Measurements from ENCODE around the gene PDCD2L. TPM values are rescaled to one million over a fixed set of nuclear protein-coding genes. Genes with fewer than 3 reads are reported as not detected.

Gene PDCD2L
- total and polyA plus RNA-seq, 9 of the 15 experiments (the other 6 are each of a cell fraction or from before 2014, with no cell fraction given), result 12.1 to 68.5 (median 56.3) TPM

DNA sequence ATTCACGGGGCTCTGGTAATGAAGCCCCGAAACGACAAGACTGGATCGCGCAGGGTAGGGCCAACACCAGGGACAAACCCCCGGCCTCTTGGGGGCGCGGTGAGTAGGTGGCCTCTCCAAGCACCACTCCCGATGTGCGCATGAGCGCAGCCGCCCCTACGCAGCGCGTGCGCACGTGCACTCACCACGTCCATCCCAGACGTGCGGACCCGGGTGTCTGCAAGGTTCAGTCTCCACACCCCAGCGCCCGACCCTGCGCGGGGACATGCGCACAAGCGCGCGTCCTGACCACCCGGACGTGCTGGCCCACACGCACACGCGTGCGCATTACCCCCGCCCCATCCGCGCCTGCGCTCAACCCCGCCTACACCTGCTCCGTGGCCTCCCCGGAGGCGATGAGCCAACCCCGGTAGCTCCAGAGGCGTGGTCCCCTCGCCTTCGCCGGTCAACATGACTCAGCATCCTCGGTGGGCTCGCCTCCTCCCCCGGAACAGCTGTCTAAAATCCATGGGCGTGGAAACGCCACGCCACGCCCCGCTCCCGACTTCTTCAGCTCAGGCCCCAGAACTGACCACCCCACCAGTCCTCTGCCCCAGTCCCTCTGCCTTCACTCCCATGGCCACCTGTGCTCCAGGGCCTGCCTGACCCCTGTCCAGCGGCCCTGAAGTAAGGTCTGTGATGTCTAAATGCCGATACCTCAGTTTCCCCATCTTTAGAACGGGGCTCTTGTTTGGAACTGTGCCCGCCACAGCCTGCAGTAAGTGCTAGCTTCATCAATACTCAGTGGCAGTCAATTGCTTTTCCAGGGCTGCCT is 44.9 kb upstream of the PDCD2L start (continued):
- TF ChIP-seq FIP1L1 (IDR thresholded peaks at IDR 0.05; ENCODE audit: low read depth, low read length, poor library complexity, severe bottlenecking) (peak; percentile 92), CBX3 (IDR thresholded peaks at IDR 0.05; ENCODE audit: borderline replicate concordance in 1 of 2, low read length in 2 of 2) (no peak), SMARCA5 (IDR thresholded peaks at IDR 0.05) (no peak), SIN3B (IDR thresholded peaks at IDR 0.05; ENCODE audit: low read depth) (no peak), COPS2 (conservative IDR thresholded peaks at IDR 0.05) (no peak), ZNF75A (CRISPR knock-in tag; IDR thresholded peaks at IDR 0.05) (no peak), THRAP3 (IDR thresholded peaks at IDR 0.05; ENCODE audit: borderline replicate concordance) (no peak), RFX7 (CRISPR knock-in tag; IDR thresholded peaks at IDR 0.05) (no peak), ELF4 (CRISPR knock-in tag; IDR thresholded peaks at IDR 0.05) (0 out of 2 replicates have a peak, but pooled peaks have one; percentile 46), ZNF780A (CRISPR knock-in tag; IDR thresholded peaks at IDR 0.05) (no peak), NELFE (IDR thresholded peaks at IDR 0.05; ENCODE audit: insufficient read depth, insufficient read length) (no peak), KLF10 (CRISPR knock-in tag; IDR thresholded peaks at IDR 0.05) (no peak), ZNF212 (CRISPR knock-in tag; IDR thresholded peaks at IDR 0.05) (no peak), SP2 (IDR thresholded peaks at IDR 0.05; ENCODE audit: extremely low read depth, low read depth, low read length, poor library complexity, severe bottlenecking) (no peak), SMARCB1 (IDR thresholded peaks at IDR 0.05; ENCODE audit: insufficient read length, low read depth) (no peak), EHMT2 (IDR thresholded peaks at IDR 0.05) (no peak), BACH1 (tag; IDR thresholded peaks at IDR 0.05) (peak; percentile 96), PML (IDR thresholded peaks at IDR 0.05; ENCODE audit: low read length) (no peak), PCBP2 (IDR thresholded peaks at IDR 0.05; ENCODE audit: low read depth, low read length, poor library complexity, severe bottlenecking) (no peak)
- TF ChIP-seq, protein P1, sequence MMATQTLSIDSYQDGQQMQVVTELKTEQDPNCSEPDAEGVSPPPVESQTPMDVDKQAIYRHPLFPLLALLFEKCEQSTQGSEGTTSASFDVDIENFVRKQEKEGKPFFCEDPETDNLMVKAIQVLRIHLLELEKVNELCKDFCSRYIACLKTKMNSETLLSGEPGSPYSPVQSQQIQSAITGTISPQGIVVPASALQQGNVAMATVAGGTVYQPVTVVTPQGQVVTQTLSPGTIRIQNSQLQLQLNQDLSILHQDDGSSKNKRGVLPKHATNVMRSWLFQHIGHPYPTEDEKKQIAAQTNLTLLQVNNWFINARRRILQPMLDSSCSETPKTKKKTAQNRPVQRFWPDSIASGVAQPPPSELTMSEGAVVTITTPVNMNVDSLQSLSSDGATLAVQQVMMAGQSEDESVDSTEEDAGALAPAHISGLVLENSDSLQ (IDR thresholded peaks at IDR 0.05), result peak; percentile 65
- TF ChIP-seq, protein P2, sequence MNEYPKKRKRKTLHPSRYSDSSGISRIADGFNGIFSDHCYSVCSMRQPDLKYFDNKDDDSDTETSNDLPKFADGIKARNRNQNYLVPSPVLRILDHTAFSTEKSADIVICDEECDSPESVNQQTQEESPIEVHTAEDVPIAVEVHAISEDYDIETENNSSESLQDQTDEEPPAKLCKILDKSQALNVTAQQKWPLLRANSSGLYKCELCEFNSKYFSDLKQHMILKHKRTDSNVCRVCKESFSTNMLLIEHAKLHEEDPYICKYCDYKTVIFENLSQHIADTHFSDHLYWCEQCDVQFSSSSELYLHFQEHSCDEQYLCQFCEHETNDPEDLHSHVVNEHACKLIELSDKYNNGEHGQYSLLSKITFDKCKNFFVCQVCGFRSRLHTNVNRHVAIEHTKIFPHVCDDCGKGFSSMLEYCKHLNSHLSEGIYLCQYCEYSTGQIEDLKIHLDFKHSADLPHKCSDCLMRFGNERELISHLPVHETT (CRISPR knock-in tag; conservative IDR thresholded peaks at IDR 0.05 in 1 of 2, IDR thresholded peaks at IDR 0.05 in 1 of 2), result peak in 1 of 2 experiments; percentile 90; a peak in 2 of 4 replicates
- TF ChIP-seq, protein P3, sequence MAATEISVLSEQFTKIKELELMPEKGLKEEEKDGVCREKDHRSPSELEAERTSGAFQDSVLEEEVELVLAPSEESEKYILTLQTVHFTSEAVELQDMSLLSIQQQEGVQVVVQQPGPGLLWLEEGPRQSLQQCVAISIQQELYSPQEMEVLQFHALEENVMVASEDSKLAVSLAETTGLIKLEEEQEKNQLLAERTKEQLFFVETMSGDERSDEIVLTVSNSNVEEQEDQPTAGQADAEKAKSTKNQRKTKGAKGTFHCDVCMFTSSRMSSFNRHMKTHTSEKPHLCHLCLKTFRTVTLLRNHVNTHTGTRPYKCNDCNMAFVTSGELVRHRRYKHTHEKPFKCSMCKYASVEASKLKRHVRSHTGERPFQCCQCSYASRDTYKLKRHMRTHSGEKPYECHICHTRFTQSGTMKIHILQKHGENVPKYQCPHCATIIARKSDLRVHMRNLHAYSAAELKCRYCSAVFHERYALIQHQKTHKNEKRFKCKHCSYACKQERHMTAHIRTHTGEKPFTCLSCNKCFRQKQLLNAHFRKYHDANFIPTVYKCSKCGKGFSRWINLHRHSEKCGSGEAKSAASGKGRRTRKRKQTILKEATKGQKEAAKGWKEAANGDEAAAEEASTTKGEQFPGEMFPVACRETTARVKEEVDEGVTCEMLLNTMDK (IDR thresholded peaks at IDR 0.05; ENCODE audit: borderline replicate concordance, insufficient read depth, low read depth, low read length, poor library complexity, severe bottlenecking), result peak; percentile 73
- TF ChIP-seq, protein P4, sequence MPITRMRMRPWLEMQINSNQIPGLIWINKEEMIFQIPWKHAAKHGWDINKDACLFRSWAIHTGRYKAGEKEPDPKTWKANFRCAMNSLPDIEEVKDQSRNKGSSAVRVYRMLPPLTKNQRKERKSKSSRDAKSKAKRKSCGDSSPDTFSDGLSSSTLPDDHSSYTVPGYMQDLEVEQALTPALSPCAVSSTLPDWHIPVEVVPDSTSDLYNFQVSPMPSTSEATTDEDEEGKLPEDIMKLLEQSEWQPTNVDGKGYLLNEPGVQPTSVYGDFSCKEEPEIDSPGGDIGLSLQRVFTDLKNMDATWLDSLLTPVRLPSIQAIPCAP (CRISPR knock-in tag; IDR thresholded peaks at IDR 0.05; ENCODE audit: borderline replicate concordance), result no peak

Measured in K562 (cell line).